GM18868 (cell line): ENCODE results near the gene PDHA1.

Experiments used
- ATAC-seq: cut with Tn5 transposase; IDR thresholded peaks from one replicate; pipeline ENCODE4 v1.9.1; 2021; ENCODE audit warnings: mild to moderate bottlenecking, moderate library complexity; ENCODE audit not compliant: unreplicated experiment

The PDHA1 gene

GRCh38 chrX:19373351-19373891 is 29.7 kb downstream of the PDHA1 start:
- no peak for ATAC-seq

- ATAC-seq = no peak
Observed at GRCh38 chrX:19375546-19375945, 31.8 kb downstream of the PDHA1 start.

GRCh38 chrX:19377799-19378198 is 34.1 kb downstream of the PDHA1 start:
- ATAC-seq = no peak

- no peak for ATAC-seq
Observed at GRCh38 chrX:19381326-19381725, 37.6 kb downstream of the PDHA1 start.

- peak; percentile 78 for ATAC-seq
Observed at GRCh38 chrX:19382555-19383145, 38.9 kb downstream of the PDHA1 start.

GRCh38 chrX:19386679-19387078 is 43.0 kb downstream of the PDHA1 start:
- no peak for ATAC-seq

- ATAC-seq = no peak
Observed at GRCh38 chrX:19388064-19388679, 44.4 kb downstream of the PDHA1 start.

- ATAC-seq = no peak
Observed at GRCh38 chrX:19388741-19389140, 45.0 kb downstream of the PDHA1 start.

- ATAC-seq = no peak
Observed at GRCh38 chrX:19389227-19389845, 45.6 kb downstream of the PDHA1 start.

GRCh38 chrX:19392078-19392477 is 48.4 kb downstream of the PDHA1 start:
- ATAC-seq = no peak

- no peak for ATAC-seq
Observed at GRCh38 chrX:19392703-19393102, 49.0 kb downstream of the PDHA1 start.

GRCh38 chrX:19403696-19404095 is 60.0 kb downstream of the PDHA1 start:
- ATAC-seq = no peak

- ATAC-seq = no peak
Observed at GRCh38 chrX:19410259-19410658, 66.5 kb downstream of the PDHA1 start.
